ENCODE measurements around the gene ADIRF. TPM values are rescaled to one million over a fixed set of nuclear protein-coding genes. Genes with fewer than 3 reads are reported as not detected.
"Not testable (repeated sequence)": the region's sequence is repeated elsewhere in the genome, so short reads cannot be mapped to it uniquely, and the experiment has no call there.

Gene ADIRF
- total RNA-seq, 1 donor from 2014 or later: 1.4 TPM

DNA sequence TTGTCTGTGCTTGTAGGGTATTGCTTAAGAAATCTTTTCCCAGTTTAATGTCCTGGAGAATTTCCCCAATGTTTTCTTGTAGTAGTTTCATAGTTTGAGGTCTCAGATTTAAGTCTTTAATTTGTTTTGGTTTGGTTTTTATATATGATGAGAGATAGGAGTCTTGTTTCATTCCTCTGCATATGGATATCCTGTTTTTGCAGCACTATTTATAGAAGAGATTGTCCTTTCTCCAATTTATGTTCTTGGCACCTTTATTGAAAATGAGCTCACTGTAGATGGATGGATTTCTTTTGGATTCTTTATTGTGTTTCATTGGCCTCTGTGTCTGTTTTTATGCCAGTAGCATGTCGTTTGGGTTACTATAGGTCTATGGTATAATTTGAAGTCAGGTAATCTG, 20.2 kb downstream of the ADIRF start:
- no peak for TF ChIP-seq CTCF (conservative IDR thresholded peaks at IDR 0.05; ENCODE audit: low read depth, low read length)
- H3K4me3 ChIP-seq (ENCODE audit: low read depth, low read length): no peak overlapping the region
- DNase-seq (ENCODE audit: low read depth): no peak

DNA sequence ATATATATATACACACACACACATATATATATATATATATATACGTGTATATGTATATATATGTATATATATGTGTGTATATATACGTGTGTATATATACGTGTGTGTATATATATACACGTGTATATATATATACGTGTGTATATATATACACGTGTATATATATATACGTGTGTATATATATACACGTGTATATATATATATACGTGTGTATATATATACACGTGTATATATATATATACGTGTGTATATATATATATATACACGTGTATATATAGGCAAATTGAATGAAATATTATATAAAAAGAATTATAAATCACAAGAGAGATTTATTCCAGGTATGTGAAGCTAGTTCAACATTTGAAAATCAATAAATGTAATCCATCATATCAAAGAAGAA, 23.1 kb downstream of the ADIRF start:
- DNase-seq (ENCODE audit: low read depth); H3K4me3 ChIP-seq (ENCODE audit: low read depth, low read length): not testable (repeated sequence)

- DNase-seq (ENCODE audit: low read depth): no peak
Measured at GRCh38 chr10:86992456-86992855, 24.2 kb downstream of the ADIRF start.

DNA sequence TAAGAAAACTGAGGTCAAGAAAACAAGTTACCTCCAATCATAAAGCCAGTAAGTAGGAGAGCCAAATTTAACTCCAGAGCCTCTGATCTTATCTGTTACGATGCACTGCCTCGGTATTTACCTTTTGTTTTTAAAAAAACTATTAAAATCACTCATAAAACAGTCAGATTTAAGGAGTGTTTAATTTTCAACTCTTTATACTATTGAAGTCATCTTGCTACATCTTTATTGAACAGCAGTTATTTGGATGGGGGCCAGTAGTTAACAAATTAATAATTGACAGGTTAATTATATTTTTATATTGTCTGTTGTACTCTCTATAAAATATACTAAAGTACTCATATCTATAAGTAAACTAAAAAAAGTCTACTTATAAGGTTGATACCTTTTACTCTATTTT, 24.6 kb downstream of the ADIRF start:
- H3K4me3 ChIP-seq (ENCODE audit: low read depth, low read length): no peak overlapping the region
- TF ChIP-seq CTCF (conservative IDR thresholded peaks at IDR 0.05; ENCODE audit: low read depth, low read length): no peak
- DNase-seq (ENCODE audit: low read depth): no peak

More at GRCh38 chr10:86992456-86992855, 24.2 kb downstream of the ADIRF start:
- no peak for TF ChIP-seq CTCF (conservative IDR thresholded peaks at IDR 0.05; ENCODE audit: low read depth, low read length)
- no peak overlapping the region for H3K4me3 ChIP-seq (ENCODE audit: low read depth, low read length)

DNA sequence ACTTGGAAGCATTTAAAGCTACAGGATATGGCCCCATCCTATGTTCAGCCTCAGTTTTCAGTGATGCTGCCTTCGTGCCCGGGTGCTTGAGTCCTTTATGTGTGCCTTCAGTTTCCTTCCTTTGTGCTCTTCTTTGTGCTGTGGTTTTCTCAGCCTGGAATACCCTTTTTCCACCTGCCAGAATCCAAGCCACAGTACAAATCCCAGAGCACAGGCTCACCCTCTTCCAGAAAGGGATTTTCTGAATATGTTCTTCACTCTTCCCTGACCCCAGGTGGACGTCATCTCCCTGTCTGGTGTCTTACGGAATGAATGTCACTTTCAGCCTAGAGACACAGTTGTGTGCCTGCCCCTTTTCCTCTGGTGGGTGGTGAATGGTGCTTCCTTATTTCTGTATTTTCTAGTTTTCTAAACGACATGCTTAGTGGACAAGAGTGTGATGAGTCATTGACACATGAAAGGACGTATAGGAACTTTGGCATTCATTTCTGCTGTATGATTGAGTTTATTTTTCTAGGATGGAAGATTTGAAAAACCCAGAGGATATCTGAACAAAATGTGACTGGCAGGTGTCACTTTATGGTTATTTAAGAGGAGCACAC, 31.6 kb downstream of the ADIRF start:
- DNase-seq (ENCODE audit: low read depth); H3K4me3 ChIP-seq (ENCODE audit: low read depth, low read length): not testable (repeated sequence)

- TF ChIP-seq CTCF (conservative IDR thresholded peaks at IDR 0.05; ENCODE audit: low read depth, low read length): no peak
- H3K4me3 ChIP-seq (ENCODE audit: low read depth, low read length): no peak overlapping the region
- DNase-seq (ENCODE audit: low read depth): peak; percentile 6
Measured at GRCh38 chr10:87000491-87000890, 32.2 kb downstream of the ADIRF start.

GRCh38 chr10:87007124-87007523, 38.8 kb downstream of the ADIRF start:
- DNase-seq (ENCODE audit: low read depth); H3K4me3 ChIP-seq (ENCODE audit: low read depth, low read length): not testable (repeated sequence)

GRCh38 chr10:87007674-87008073, 39.4 kb downstream of the ADIRF start:
- DNase-seq (ENCODE audit: low read depth); H3K4me3 ChIP-seq (ENCODE audit: low read depth, low read length): not testable (repeated sequence)

DNA sequence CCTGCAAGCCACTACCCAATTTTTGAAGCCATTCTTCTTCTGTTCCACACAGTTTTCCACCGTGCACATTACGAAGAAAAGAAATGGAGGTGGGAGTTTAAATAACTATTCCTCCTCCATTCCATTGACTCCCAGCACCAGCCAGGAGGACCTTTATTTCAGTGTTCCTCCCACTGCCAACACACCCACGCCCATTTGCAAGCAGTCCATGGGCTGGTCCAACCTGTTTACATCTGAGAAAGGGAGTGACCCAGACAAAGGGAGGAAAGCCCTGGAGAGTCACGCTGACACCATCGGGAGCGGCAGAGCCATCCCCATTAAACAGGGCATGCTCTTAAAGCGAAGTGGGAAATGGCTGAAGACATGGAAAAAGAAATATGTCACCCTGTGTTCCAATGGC, 40.0 kb downstream of the ADIRF start:
- not testable (repeated sequence) for H3K4me3 ChIP-seq (ENCODE audit: low read depth, low read length); DNase-seq (ENCODE audit: low read depth)

- DNase-seq (ENCODE audit: low read depth): not testable (repeated sequence)
Measured at GRCh38 chr10:87009134-87009696, 40.9 kb downstream of the ADIRF start.

DNA sequence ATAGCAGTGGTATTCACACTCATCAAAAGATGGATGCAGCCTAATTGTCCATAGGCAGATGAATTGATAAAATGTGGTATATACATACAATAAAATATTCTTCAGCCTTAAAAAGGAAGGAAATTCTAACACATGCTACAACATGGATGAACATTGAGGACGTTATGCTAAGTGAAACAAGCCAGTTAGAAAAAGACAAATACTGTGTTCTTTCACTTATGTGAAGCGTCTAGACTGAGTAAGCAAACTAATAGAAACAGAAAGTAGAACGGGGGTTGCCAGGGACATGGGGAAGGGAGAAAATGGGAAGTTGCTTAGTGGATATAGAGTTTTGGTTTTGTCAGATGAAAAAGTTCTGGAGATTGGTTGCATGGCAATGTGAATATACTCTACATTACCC, 45.2 kb downstream of the ADIRF start:
- not testable (repeated sequence) for DNase-seq (ENCODE audit: low read depth); H3K4me3 ChIP-seq (ENCODE audit: low read depth, low read length)

More at GRCh38 chr10:87009134-87009696, 40.9 kb downstream of the ADIRF start:
- not testable (repeated sequence) for H3K4me3 ChIP-seq (ENCODE audit: low read depth, low read length)

- not testable (repeated sequence) for H3K4me3 ChIP-seq (ENCODE audit: low read depth, low read length); DNase-seq (ENCODE audit: low read depth)
Measured at GRCh38 chr10:87014986-87015716, 46.9 kb downstream of the ADIRF start.

GRCh38 chr10:87018127-87018526, 49.8 kb downstream of the ADIRF start:
- not testable (repeated sequence) for DNase-seq (ENCODE audit: low read depth); H3K4me3 ChIP-seq (ENCODE audit: low read depth, low read length)

DNA sequence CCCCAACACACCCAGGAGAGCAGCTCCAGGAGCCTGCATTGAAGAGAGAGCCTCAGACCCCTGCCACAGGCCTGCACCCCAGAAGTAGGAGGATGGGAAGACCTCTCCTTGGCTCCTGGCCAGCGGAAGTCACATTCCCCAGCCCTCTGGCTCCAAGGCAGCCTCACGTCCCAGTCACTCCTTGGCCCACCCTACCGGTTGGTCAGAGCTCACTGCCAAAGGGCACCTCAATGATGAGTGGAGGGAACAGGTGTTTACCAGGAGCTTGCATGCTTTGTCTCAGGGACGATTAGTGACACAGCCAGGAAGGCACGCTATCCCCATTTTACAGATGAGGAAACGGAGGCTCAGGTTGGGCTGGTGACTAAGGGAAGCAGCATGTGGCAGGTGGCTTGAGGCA, 50.8 kb downstream of the ADIRF start:
- H3K4me3 ChIP-seq (ENCODE audit: low read depth, low read length); DNase-seq (ENCODE audit: low read depth): not testable (repeated sequence)
